Keratinocyte (primary cell): ENCODE data around the gene DNAAF9. TPM values are rescaled to one million over a fixed set of nuclear protein-coding genes. Genes with fewer than 3 reads are reported as not detected.

Source experiments
- DNase-seq: peaks from one replicate; pipeline ENCODE4 v3.0.0-alpha.2; 2011; ENCODE audit warnings: low read depth, missing footprints, low spot score
- FAIRE-seq: peaks from 2 replicates; lab custom pipeline; 2011; peaks lifted over from hg19 to GRCh38; lab: Jason Lieb, UNC
- H2AFZ ChIP-seq: 2 replicates; pipeline ENCODE4 v1.6.0; 2012; ENCODE audit warnings: low read length, control low read depth, inconsistent platforms; ENCODE audit not compliant: control insufficient read depth
- H3K27ac ChIP-seq: 2 replicates; pipeline ENCODE4 v1.5.1; 2011; ENCODE audit warnings: low read length; ENCODE audit not compliant: control insufficient read depth, insufficient read depth
- H3K27me3 ChIP-seq: 3 replicates; pipeline ENCODE4 v1.6.0; 2011; ENCODE audit warnings: low read length; ENCODE audit not compliant: control insufficient read depth, insufficient read depth; ENCODE audit errors: extremely low read depth
- H3K36me3 ChIP-seq, 2 experiments: 2 replicates in 1 of 2; 3 replicates in 1 of 2; pipeline ENCODE4 v1.5.1; 2011; ENCODE audit warnings: low read length in 2 of 2, mild to moderate bottlenecking in 1 of 2; ENCODE audit not compliant: control insufficient read depth in 2 of 2, insufficient read depth in 2 of 2; ENCODE audit errors: extremely low read depth in 1 of 2
- H3K4me1 ChIP-seq: 3 replicates; pipeline ENCODE4 v1.5.1; 2011; ENCODE audit warnings: low read length; ENCODE audit not compliant: control insufficient read depth, insufficient read depth; ENCODE audit errors: extremely low read depth
- H3K4me2 ChIP-seq: 3 replicates; pipeline ENCODE4 v1.6.0; 2011; ENCODE audit warnings: low read depth, low read length; ENCODE audit not compliant: control insufficient read depth, insufficient read depth; ENCODE audit errors: extremely low read depth
- H3K4me3 ChIP-seq, 3 experiments: fragments of 200-600 bp in 1 of 3; sonication (generic) in 1 of 3; 2 replicates in 2 of 3; 3 replicates in 1 of 3; pipeline ENCODE4 v1.5.1; 2011 to 2016; ENCODE audit warnings: low read length in 3 of 3, mild to moderate bottlenecking in 3 of 3, control low read depth in 2 of 3, inconsistent platforms in 1 of 3, low read depth in 1 of 3, mixed read lengths in 1 of 3, mixed run types in 1 of 3, moderate library complexity in 1 of 3; ENCODE audit not compliant: control insufficient read depth in 2 of 3, insufficient read depth in 2 of 3; ENCODE audit errors: extremely low read depth in 1 of 3
- H3K79me2 ChIP-seq: 2 replicates; pipeline ENCODE4 v1.6.0; 2012; ENCODE audit warnings: low read length; ENCODE audit not compliant: control insufficient read depth, insufficient read depth
- H3K9ac ChIP-seq: 3 replicates; pipeline ENCODE4 v1.6.0; 2011; ENCODE audit warnings: low read length; ENCODE audit not compliant: control insufficient read depth, insufficient read depth; ENCODE audit errors: extremely low read depth
- H3K9me1 ChIP-seq: 3 replicates; pipeline ENCODE4 v1.6.0; 2011; ENCODE audit warnings: low read length; ENCODE audit not compliant: control insufficient read depth, insufficient read depth; ENCODE audit errors: extremely low read depth
- H3K9me3 ChIP-seq: 2 replicates; pipeline ENCODE4 v1.5.1; 2012; ENCODE audit warnings: low read depth, low read length; ENCODE audit not compliant: control insufficient read depth
- H4K20me1 ChIP-seq: 3 replicates; pipeline ENCODE4 v1.6.0; 2011; ENCODE audit warnings: low read length; ENCODE audit not compliant: control insufficient read depth, insufficient read depth; ENCODE audit errors: extremely low read depth
- CTCF ChIP-seq, 3 experiments: IDR thresholded peaks in 1 of 3; conservative IDR thresholded peaks in 1 of 3; optimal IDR thresholded peaks in 1 of 3; 2 replicates in 2 of 3; 3 replicates in 1 of 3; pipeline versions ENCODE3 to v1.5.1; 2011; ENCODE audit warnings: low read length in 3 of 3, mild to moderate bottlenecking in 3 of 3, moderate library complexity in 2 of 3, control low read depth in 1 of 3, inconsistent platforms in 1 of 3; ENCODE audit not compliant: insufficient read depth in 2 of 3; ENCODE audit errors: extremely low read depth in 1 of 3
- EZH2 ChIP-seq: IDR thresholded peaks from one replicate; pipeline ENCODE4 v1.6.1; 2012; ENCODE audit warnings: inconsistent platforms, mild to moderate bottlenecking, low read length, moderate library complexity
- dilution Hi-C: fragments of 300-500 bp; cut with MboI; formaldehyde crosslinking; loops from one replicate; pipeline ENCODE4 v1.7.0; 2020; ENCODE audit warnings: low sequenced_read_pairs; ENCODE audit not compliant: extremely low pct_ligation_motif_present
- polyA plus RNA-seq, 5 experiments: library from polyadenylated mRNA; depleted of rRNA in 3 of 5; stranded (reverse) in 3 of 5; stranded (forward) in 1 of 5; unstranded in 1 of 5; fragments of >200 nt; gene quantifications; 1 replicate in 1 of 5; 2 replicates in 3 of 5; 3 replicates in 1 of 5; pipeline versions ENCODE4 v1.2.1 to v1.2.3, GENCODE V29; 2011 to 2012; ENCODE audit warnings: missing spikeins in 2 of 5, low read depth in 1 of 5, low replicate concordance in 1 of 5

Gene DNAAF9
- polyA plus RNA-seq, 1 donor (not counting 4 experiments of a cell fraction or from before 2014, with no cell fraction given) = 9.2 TPM

- no peak for DNase-seq
- Histone ChIP-seq H3K4me2 (no peak overlapping the region), H3K9me3 (no peaks in the 10 kb centered on the region), H3K27ac (no peak overlapping the region), H3K9me1 (no peaks in the 10 kb centered on the region), H3K4me1 (peaks cover 9% of the 10 kb centered on the region), H3K4me3 (no peak overlapping the region), H2AFZ (no peak overlapping the region), H3K36me3 (no peaks in the 10 kb centered on the region), H3K79me2 (no peaks in the 10 kb centered on the region), H3K9ac (no peak overlapping the region), H4K20me1 (no peaks in the 10 kb centered on the region), H3K27me3 (no peaks in the 10 kb centered on the region)
- TF ChIP-seq CTCF (optimal IDR thresholded peaks at IDR 0.05 in 1 of 3, IDR thresholded peaks at IDR 0.05 in 1 of 3, conservative IDR thresholded peaks at IDR 0.05 in 1 of 3; ENCODE audit: extremely low read depth in 1 of 3, insufficient read depth in 2 of 3, low read length in 3 of 3) (no peak), EZH2 (no peak)
- dilution Hi-C loops = no loop called here
- FAIRE-seq = no peak
Measured at GRCh38 chr20:3449319-3449718, 41.9 kb upstream of the DNAAF9 start.

- H3K79me2 ChIP-seq = no peaks in the 10 kb centered on the region
- no peak overlapping the region for H3K4me3 ChIP-seq
- no peaks in the 10 kb centered on the region for H3K27me3 ChIP-seq
- peaks cover 15% of the 10 kb centered on the region for H3K4me1 ChIP-seq
- H3K9ac ChIP-seq = no peak overlapping the region
- no peak overlapping the region for H3K27ac ChIP-seq
- no peaks in the 10 kb centered on the region for H3K36me3 ChIP-seq
- no peaks in the 10 kb centered on the region for H3K9me1 ChIP-seq
- H2AFZ ChIP-seq = no peak overlapping the region
- no peaks in the 10 kb centered on the region for H4K20me1 ChIP-seq
- no peak for DNase-seq
- peak; percentile 32 for FAIRE-seq
- TF ChIP-seq CTCF (optimal IDR thresholded peaks at IDR 0.05 in 1 of 3, IDR thresholded peaks at IDR 0.05 in 1 of 3, conservative IDR thresholded peaks at IDR 0.05 in 1 of 3; ENCODE audit: extremely low read depth in 1 of 3, insufficient read depth in 2 of 3, low read length in 3 of 3) (no peak), EZH2 (no peak)
- no peaks in the 10 kb centered on the region for H3K9me3 ChIP-seq
- dilution Hi-C loops = no loop called here
- no peak overlapping the region for H3K4me2 ChIP-seq
Measured at GRCh38 chr20:3447321-3447720, 39.9 kb upstream of the DNAAF9 start.
